Ascending aorta (tissue), 2 donors: ENCODE results near the gene SEPTIN5. TPM values are rescaled to one million over a fixed set of nuclear protein-coding genes. Genes with fewer than 3 reads are reported as not detected.

Source experiments
- DNase-seq, 2 donors: peaks; one replicate each; pipeline ENCODE4 v3.0.0-alpha.2; 2019; ENCODE audit warnings: low spot score in 2 of 2
- H3K27ac ChIP-seq, 2 donors: fragments of 200-600 bp; sonication (generic); one replicate each; pipeline ENCODE4 v1.5.1; 2016 to 2017; ENCODE audit warnings: mild to moderate bottlenecking in 1 of 2
- H3K27me3 ChIP-seq: fragments of 200-600 bp; sonication (generic); one replicate; pipeline ENCODE4 v1.5.1; 2017
- H3K36me3 ChIP-seq, 2 donors: fragments of 200-600 bp; sonication (generic); one replicate each; pipeline ENCODE4 v1.5.1; 2016
- H3K4me1 ChIP-seq, 2 donors: fragments of 200-600 bp; sonication (generic); one replicate each; pipeline ENCODE4 v1.5.1; 2016 to 2017; ENCODE audit warnings: mild to moderate bottlenecking in 1 of 2
- H3K4me3 ChIP-seq, 2 donors: fragments of 200-600 bp; sonication (generic); one replicate each; pipeline ENCODE4 v1.5.1; 2016 to 2017; ENCODE audit warnings: mild to moderate bottlenecking in 1 of 2
- H3K9me3 ChIP-seq, 2 donors: fragments of 200-600 bp; sonication (generic); one replicate each; pipeline ENCODE4 v1.5.1; 2016
- intact Hi-C: fragments of 100-400 bp; cut with DNase I; formaldehyde crosslinking; loops from one replicate; pipeline ENCODE4 v1.15.1; 2023
- total RNA-seq: library from RNA; depleted of rRNA; stranded (reverse); fragments of >200 nt; gene quantifications from one replicate; pipeline ENCODE4 v1.1.0, GENCODE V29; 2016
- TF ChIP-seq, protein P1 (sequence below), 3 experiments: fragments of 200-600 bp in 2 of 3; fragments of 450-650 bp in 1 of 3; sonication (generic) in 2 of 3; IDR thresholded peaks; one replicate each; pipeline ENCODE4 v1.5.1; 2016 to 2019; ENCODE audit warnings: antibody characterized with exemption in 3 of 3, mild to moderate bottlenecking in 1 of 3, moderate library complexity in 1 of 3

The SEPTIN5 gene
- total RNA-seq, 1 donor from 2014 or later = 105 TPM

DNA sequence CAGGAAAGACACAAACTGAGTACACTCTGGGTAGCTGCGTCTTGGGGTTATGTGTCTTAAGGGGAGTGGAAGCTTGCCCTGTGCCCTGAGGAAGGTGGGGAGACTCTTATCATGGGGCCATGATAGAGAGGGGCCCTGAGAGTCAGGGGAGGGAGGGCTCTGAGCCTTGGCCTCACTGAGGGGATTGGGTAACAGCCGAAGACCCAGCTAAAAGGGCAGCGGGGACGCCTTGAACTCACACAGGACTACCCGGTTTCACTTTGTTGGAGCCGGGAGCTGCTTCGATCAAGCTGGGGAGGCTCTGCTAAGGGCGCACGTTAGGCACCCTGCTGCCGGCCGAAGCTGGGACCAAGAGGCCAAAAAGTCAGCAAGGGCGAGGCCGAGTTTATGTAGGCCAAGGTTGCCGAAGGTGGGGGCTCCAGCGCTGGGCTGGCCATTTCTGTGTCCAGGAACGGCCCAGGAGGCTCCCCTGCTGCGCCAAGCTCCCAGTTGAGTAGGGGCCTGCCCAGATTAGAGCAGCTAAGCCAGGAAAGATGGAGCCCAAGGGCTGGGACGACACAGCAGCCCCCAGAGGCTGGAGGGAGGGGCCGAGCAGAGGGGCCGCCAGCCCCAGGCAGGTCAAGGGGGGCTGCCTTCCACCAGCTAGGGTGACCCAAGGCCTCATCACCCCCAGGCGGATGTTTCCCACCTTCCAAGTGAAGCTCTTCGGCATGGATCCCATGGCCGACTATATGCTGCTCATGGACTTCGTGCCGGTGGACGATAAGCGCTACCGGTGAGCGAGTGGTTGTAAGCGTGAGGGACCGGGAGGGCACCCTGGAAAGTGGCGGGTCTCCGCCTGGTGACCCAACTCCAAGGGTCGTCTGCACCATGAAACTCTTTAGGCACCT, 48.5 kb downstream of the SEPTIN5 start:
- Histone ChIP-seq H3K9me3 (no peaks in the 10 kb centered on the region), H3K36me3 (no peaks in the 10 kb centered on the region), H3K27ac (no peak overlapping the region), H3K4me1 (no peaks in the 10 kb centered on the region), H3K27me3 (peaks cover 5% of the 10 kb centered on the region), H3K4me3 (peak overlapping the region in 1 of 2 donors; percentile 67)
- intact Hi-C loops = no loop called here
- no peak for DNase-seq
- TF ChIP-seq, protein P1, sequence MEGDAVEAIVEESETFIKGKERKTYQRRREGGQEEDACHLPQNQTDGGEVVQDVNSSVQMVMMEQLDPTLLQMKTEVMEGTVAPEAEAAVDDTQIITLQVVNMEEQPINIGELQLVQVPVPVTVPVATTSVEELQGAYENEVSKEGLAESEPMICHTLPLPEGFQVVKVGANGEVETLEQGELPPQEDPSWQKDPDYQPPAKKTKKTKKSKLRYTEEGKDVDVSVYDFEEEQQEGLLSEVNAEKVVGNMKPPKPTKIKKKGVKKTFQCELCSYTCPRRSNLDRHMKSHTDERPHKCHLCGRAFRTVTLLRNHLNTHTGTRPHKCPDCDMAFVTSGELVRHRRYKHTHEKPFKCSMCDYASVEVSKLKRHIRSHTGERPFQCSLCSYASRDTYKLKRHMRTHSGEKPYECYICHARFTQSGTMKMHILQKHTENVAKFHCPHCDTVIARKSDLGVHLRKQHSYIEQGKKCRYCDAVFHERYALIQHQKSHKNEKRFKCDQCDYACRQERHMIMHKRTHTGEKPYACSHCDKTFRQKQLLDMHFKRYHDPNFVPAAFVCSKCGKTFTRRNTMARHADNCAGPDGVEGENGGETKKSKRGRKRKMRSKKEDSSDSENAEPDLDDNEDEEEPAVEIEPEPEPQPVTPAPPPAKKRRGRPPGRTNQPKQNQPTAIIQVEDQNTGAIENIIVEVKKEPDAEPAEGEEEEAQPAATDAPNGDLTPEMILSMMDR (IDR thresholded peaks at IDR 0.05) = no peak

DNA sequence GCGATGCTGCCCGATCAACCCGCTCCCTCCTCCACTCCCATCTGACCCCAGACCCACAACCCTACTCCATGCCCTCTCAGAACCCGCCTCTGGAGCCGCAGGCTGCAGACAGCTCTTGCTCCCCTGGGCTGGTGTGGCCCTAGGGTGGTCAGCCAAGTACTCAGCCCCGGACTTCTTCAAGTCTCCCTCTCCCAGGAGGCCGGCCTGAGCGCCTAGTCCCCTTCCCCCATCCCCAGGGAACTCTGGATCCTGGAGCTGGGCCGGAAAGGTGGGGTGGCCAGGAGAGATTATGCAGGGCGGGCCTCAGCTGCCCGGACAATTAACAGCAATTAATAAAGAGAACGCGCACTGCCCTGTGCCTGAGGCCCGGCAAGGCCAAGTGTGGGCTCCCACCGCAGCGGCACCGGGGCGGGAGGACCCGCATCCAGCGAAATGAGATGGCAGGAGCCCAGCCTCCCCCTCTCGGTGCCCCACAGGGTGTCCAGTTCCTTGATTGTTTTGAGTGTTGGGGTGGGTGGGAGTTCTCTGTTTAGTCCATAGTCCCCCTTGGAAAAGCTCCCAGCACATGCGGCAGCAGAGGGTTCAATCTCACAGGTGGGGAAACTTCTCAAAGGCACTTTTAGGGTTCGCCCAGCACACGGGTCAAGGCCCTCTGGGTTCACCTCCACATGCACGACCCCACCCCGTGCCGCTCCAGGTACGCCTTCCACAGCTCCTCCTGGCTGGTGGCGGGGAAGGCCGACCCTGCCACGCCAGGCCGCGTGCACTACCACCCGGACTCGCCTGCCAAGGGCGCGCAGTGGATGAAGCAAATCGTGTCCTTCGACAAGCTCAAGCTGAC, 49.4 kb downstream of the SEPTIN5 start:
- H3K27me3 ChIP-seq = peaks cover 5% of the 10 kb centered on the region
- H3K27ac ChIP-seq = no peak overlapping the region
- H3K4me3 ChIP-seq = no peak overlapping the region
- H3K9me3 ChIP-seq = no peaks in the 10 kb centered on the region
- no peaks in the 10 kb centered on the region for H3K36me3 ChIP-seq
- DNase-seq = no peak
- intact Hi-C loops = no loop called here
- TF ChIP-seq, protein P1 (IDR thresholded peaks at IDR 0.05) = no peak
- H3K4me1 ChIP-seq = no peaks in the 10 kb centered on the region

DNA sequence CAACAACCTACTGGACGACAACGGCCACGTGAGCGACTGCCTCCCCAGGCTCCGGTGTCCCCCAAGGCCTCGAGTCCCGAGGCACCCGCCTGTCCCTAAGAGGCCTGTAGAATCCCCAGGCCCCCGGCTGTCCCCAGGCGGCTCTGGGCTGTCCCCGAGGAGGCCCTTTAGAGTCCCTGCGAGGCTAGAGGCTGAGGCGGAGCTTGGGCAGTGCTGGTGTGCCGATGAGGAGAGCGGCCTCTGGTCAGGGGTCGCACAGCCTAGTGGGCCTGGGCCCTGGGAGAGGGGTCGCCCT, 49.9 kb downstream of the SEPTIN5 start:
- no peaks in the 10 kb centered on the region for H3K9me3 ChIP-seq
- peaks cover under 1% of the 10 kb centered on the region for H3K27me3 ChIP-seq
- H3K27ac ChIP-seq = no peak overlapping the region
- no peaks in the 10 kb centered on the region for H3K4me1 ChIP-seq
- TF ChIP-seq, protein P1 (IDR thresholded peaks at IDR 0.05) = no peak
- DNase-seq = no peak
- no peaks in the 10 kb centered on the region for H3K36me3 ChIP-seq
- no peak overlapping the region for H3K4me3 ChIP-seq
- intact Hi-C loops = no loop called here

DNA sequence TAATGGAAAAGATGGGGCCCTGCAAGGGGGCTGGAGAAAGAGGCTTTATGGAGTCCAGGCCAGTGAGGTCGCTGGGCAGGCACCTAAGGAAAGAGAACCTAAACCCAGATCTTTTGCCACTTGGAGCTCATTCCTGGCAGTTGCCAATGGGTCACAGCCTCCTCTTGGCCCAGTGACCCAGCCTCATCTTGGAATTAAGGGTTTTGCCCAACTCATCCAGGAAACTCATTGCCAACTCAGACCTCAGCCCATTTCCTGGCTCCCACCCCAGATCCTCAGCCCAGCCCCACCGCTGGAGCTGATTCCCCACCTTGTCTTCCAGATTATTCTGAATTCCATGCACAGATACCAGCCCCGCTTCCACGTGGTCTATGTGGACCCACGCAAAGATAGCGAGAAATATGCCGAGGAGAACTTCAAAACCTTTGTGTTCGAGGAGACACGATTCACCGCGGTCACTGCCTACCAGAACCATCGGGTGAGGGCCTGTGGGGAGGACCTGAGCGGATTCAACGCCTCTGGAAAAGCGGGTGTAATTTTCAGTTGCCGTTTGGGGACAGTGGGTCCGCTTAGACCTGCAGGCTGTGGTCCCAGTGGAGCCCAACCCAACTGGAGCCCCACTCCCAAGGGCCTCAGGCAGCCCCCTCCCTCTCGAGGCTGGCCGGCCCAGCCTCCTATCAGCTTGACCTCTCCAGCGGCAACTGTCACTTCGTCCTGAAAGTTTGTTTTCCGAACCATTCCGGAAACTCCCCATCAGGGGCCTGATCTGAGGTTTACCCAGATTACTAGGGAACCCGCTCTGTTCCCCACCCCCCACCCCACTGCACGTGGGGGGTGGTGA, 50.6 kb downstream of the SEPTIN5 start:
- Histone ChIP-seq H3K36me3 (no peaks in the 10 kb centered on the region), H3K27me3 (no peaks in the 10 kb centered on the region), H3K4me1 (no peaks in the 10 kb centered on the region), H3K4me3 (no peak overlapping the region), H3K27ac (no peak overlapping the region), H3K9me3 (no peaks in the 10 kb centered on the region)
- TF ChIP-seq, protein P1 (IDR thresholded peaks at IDR 0.05) = no peak
- intact Hi-C loops = no loop called here
- DNase-seq = no peak

DNA sequence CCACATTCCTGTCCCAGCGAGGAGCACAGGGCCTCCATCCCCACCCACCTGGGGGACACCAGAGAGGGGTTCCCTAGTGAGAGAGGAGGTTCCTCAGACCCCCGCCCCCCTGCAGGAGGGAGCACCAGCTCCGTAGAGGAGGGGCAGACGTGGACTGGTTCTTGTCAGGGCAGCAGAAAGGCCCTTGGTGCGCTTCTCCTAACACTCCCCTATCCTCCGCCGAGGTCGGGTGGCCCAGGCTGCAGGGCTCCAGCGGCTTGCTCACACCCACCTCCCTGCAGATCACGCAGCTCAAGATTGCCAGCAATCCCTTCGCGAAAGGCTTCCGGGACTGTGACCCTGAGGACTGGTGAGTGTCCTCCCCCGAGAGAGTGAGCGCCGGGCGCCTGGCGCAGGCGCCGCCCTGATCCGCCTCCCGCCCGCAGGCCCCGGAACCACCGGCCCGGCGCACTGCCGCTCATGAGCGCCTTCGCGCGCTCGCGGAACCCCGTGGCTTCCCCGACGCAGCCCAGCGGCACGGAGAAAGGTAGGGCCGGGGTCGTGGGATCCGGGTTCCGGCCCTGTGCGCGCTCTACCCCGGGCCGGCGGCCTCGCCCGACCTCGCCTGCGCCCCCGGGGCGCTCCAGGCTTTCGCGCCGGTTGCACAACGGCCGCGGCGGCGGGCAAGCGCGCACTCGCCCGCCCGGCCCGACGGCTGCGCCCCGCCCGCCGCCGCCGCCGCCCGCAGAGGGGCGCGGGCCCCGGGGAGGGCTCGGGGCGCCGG, 51.4 kb downstream of the SEPTIN5 start:
- Histone ChIP-seq H3K36me3 (no peaks in the 10 kb centered on the region), H3K27me3 (no peaks in the 10 kb centered on the region), H3K4me1 (no peaks in the 10 kb centered on the region), H3K27ac (no peak overlapping the region), H3K9me3 (no peaks in the 10 kb centered on the region), H3K4me3 (peak overlapping the region in 1 of 2 donors; percentile 16)
- intact Hi-C loops = no loop called here
- TF ChIP-seq, protein P1 (IDR thresholded peaks at IDR 0.05) = no peak
- DNase-seq = no peak
